ENCODE data around the gene SBK1. TPM values are rescaled to one million over a fixed set of nuclear protein-coding genes. Genes with fewer than 3 reads are reported as not detected.

Gene SBK1
- total and polyA plus RNA-seq, 8 donors, result 0.31 to 2.0 (median 0.63) TPM; not detected in 1

- Histone ChIP-seq H3K4me3 (no peak overlapping the region), H3K9me3 (no peaks in the 10 kb centered on the region), H3K4me1 (peaks cover 10 to 23% (median 20%) of the 10 kb centered on the region in 4 donors), H3K36me3 (no peaks in the 10 kb centered on the region), H3K27ac (no peak overlapping the region), H3K27me3 (peaks cover 0 to 26% (median 14%) of the 10 kb centered on the region in 3 donors)
- DNase-seq, result no peak
- intact Hi-C loops (cut with DNase I; ENCODE audit: low total_unique reads), result no loop called here
- TF ChIP-seq CTCF (IDR thresholded peaks at IDR 0.05) (no peak), EP300 (IDR thresholded peaks at IDR 0.05) (no peak), POLR2AphosphoS5 (IDR thresholded peaks at IDR 0.05) (no peak), POLR2A (IDR thresholded peaks at IDR 0.05) (no peak)
- 43 to 69% (median 49%) methylated on average over 3 of the region's 3 CpGs for WGBS, 5 donors
Measured at GRCh38 chr16:28289048-28289447, 3.3 kb upstream of the SBK1 start.

- intact Hi-C loops (cut with DNase I; ENCODE audit: low total_unique reads), result no loop called here
- Histone ChIP-seq H3K4me3 (no peak overlapping the region), H3K9me3 (no peaks in the 10 kb centered on the region), H3K27ac (no peak overlapping the region), H3K27me3 (peaks cover 0 to 32% (median 16%) of the 10 kb centered on the region in 3 donors), H3K36me3 (no peaks in the 10 kb centered on the region), H3K4me1 (peaks cover 10 to 25% (median 20%) of the 10 kb centered on the region in 4 donors)
- WGBS, 5 donors, result 84 to 91% (median 90%) methylated on average over 10 of the region's 10 CpGs
- no peak for DNase-seq
- TF ChIP-seq POLR2A (IDR thresholded peaks at IDR 0.05) (no peak), EP300 (IDR thresholded peaks at IDR 0.05) (no peak), POLR2AphosphoS5 (IDR thresholded peaks at IDR 0.05) (no peak), CTCF (IDR thresholded peaks at IDR 0.05) (no peak)
Measured at GRCh38 chr16:28289939-28290858, 2.1 kb upstream of the SBK1 start.

GRCh38 chr16:28290859-28291254 is 1.5 kb upstream of the SBK1 start:
- no peak for DNase-seq
- no peak for TF ChIP-seq POLR2AphosphoS5 (IDR thresholded peaks at IDR 0.05)
- TF ChIP-seq CTCF (IDR thresholded peaks at IDR 0.05), result no peak
- TF ChIP-seq EP300 (IDR thresholded peaks at IDR 0.05), result no peak
- TF ChIP-seq POLR2A (IDR thresholded peaks at IDR 0.05), result no peak
- H3K4me1 ChIP-seq, result peaks cover 10 to 25% (median 20%) of the 10 kb centered on the region in 4 donors
- H3K9me3 ChIP-seq, result no peaks in the 10 kb centered on the region
- no peaks in the 10 kb centered on the region for H3K36me3 ChIP-seq
- intact Hi-C loops (cut with DNase I; ENCODE audit: low total_unique reads), result no loop called here
- H3K4me3 ChIP-seq, result no peak overlapping the region
- H3K27me3 ChIP-seq, result peaks cover 0 to 32% (median 16%) of the 10 kb centered on the region in 3 donors
- WGBS, 5 donors, result 75 to 85% (median 78%) methylated on average over 11 of the region's 11 CpGs
- H3K27ac ChIP-seq, result no peak overlapping the region

GRCh38 chr16:28292731-28293600 is 641 bp downstream of the SBK1 start:
- TF ChIP-seq CTCF (IDR thresholded peaks at IDR 0.05), result no peak
- no peak for TF ChIP-seq EP300 (IDR thresholded peaks at IDR 0.05)
- no peak for TF ChIP-seq POLR2AphosphoS5 (IDR thresholded peaks at IDR 0.05)
- no peaks in the 10 kb centered on the region for H3K36me3 ChIP-seq
- peak in 1 of 2 donors; percentile 84 for DNase-seq
- intact Hi-C loops (cut with DNase I; ENCODE audit: low total_unique reads), result no loop called here
- H3K27me3 ChIP-seq, result peaks cover 0 to 22% (median 16%) of the 10 kb centered on the region in 3 donors
- peaks cover 10 to 25% (median 20%) of the 10 kb centered on the region in 4 donors for H3K4me1 ChIP-seq
- H3K27ac ChIP-seq, result peak overlapping the region in 2 of 5 donors; percentile 60 to 74
- H3K9me3 ChIP-seq, result no peaks in the 10 kb centered on the region
- peak overlapping the region; percentile 60 to 70 (median 64) for H3K4me3 ChIP-seq
- 1 to 18% (median 1%) methylated on average over 2 to 60 of the region's 60 CpGs for WGBS, 5 donors

Measured in stomach (tissue), 9 donors.